Smooth muscle cell (in vitro differentiated cells): ENCODE results near the gene ING3. TPM values are rescaled to one million over a fixed set of nuclear protein-coding genes. Genes with fewer than 3 reads are reported as not detected.

Experiments
- DNase-seq: peaks from one replicate; lab custom pipeline; 2025; ENCODE audit not compliant: unreplicated experiment; lab: John Stamatoyannopoulos, UW
- H2AFZ ChIP-seq: fragments of 200-600 bp; sonication (generic); 2 replicates; pipeline ENCODE4 v1.6.0; 2016; ENCODE audit warnings: antibody characterized with exemption, low read depth, mild to moderate bottlenecking
- H3F3A ChIP-seq: fragments of 200-600 bp; sonication (generic); 2 replicates; pipeline ENCODE4 v1.6.0; 2017; ENCODE audit warnings: antibody characterized with exemption, low read depth
- H3K27ac ChIP-seq: fragments of 200-600 bp; sonication (generic); 2 replicates; pipeline ENCODE4 v1.5.1; 2016; ENCODE audit warnings: low read depth, mild to moderate bottlenecking
- H3K27me3 ChIP-seq: fragments of 200-600 bp; sonication (generic); 2 replicates; pipeline ENCODE4 v1.6.1; 2016; ENCODE audit warnings: low read depth, mild to moderate bottlenecking
- H3K36me3 ChIP-seq: fragments of 200-600 bp; sonication (generic); 2 replicates; pipeline ENCODE4 v1.5.1; 2016; ENCODE audit warnings: low read depth
- H3K4me1 ChIP-seq: fragments of 200-600 bp; sonication (generic); 2 replicates; pipeline ENCODE4 v1.5.1; 2016; ENCODE audit warnings: low read depth
- H3K4me2 ChIP-seq: fragments of 200-600 bp; sonication (generic); 2 replicates; pipeline ENCODE4 v1.6.0; 2016; ENCODE audit warnings: mild to moderate bottlenecking
- H3K4me3 ChIP-seq: fragments of 200-600 bp; sonication (generic); 2 replicates; pipeline ENCODE4 v1.5.1; 2016; ENCODE audit warnings: mild to moderate bottlenecking
- H3K79me2 ChIP-seq: fragments of 200-600 bp; sonication (generic); 2 replicates; pipeline ENCODE4 v1.6.0; 2016; ENCODE audit warnings: low read depth, mild to moderate bottlenecking
- H3K9ac ChIP-seq: fragments of 200-600 bp; sonication (generic); 2 replicates; pipeline ENCODE4 v1.6.0; 2016; ENCODE audit warnings: low read depth
- H3K9me3 ChIP-seq: fragments of 200-600 bp; sonication (generic); replicated peaks from 2 replicates; pipeline ENCODE4 v1.5.1; 2016; ENCODE audit warnings: low read depth
- H4K20me1 ChIP-seq: fragments of 200-600 bp; sonication (generic); 2 replicates; pipeline ENCODE4 v1.6.0; 2016; ENCODE audit warnings: low read depth
- CTCF ChIP-seq: fragments of 200-600 bp; sonication (generic); IDR thresholded peaks from 2 replicates; pipeline ENCODE4 v1.5.1; 2017; ENCODE audit warnings: borderline replicate concordance, mild to moderate bottlenecking, antibody characterized with exemption; ENCODE audit not compliant: insufficient read depth, poor library complexity, severe bottlenecking
- WGBS: methylation state at CpG from one replicate; pipeline ENCODE4 v1.1.7; 2016; ENCODE audit warnings: low lambda C conversion rate; 5-methylcytosine and 5-hydroxymethylcytosine counted together
- polyA plus RNA-seq: library from polyadenylated mRNA; unstranded; fragments of >200 nt; fragmentation: Nextera tagmentation; extraction: Ambion mirVana; gene quantifications from 2 replicates; pipeline ENCODE4 v1.2.1, GENCODE V29; 2016
- total RNA-seq: library from RNA; depleted of rRNA; stranded (reverse); fragments of >200 nt; gene quantifications from 2 replicates; pipeline ENCODE4 v1.2.3, GENCODE V29; 2014

ING3 gene
- total and polyA plus RNA-seq, 2 experiments from 2014 or later, result 8.4 to 11.8 TPM

DNA sequence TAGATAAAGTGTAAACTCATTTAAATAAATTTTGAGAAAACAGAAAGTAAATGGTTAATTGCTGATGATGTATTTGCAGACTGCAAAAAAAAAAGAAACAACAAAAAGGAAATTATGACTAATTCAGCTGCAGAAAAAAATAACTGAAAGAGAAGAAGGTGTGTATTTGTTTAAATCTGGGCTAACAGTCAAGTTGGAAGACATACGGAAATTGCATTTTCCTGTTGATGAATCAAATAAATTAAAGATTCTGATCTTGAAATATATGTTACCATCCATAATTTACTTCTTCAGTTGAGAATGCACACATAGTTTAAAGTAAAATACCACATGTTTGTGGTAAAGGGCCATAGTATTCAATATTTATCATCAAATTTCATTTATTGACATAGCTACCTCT, 19.3 kb upstream of the ING3 start:
- Histone ChIP-seq H3K27me3 (no peaks in the 10 kb centered on the region), H3K4me1 (no peaks in the 10 kb centered on the region), H4K20me1 (no peaks in the 10 kb centered on the region), H3K27ac (no peak overlapping the region), H3K9me3 (no peaks in the 10 kb centered on the region), H3K9ac (no peak overlapping the region), H2AFZ (no peak overlapping the region), H3K4me3 (no peak overlapping the region), H3K36me3 (no peaks in the 10 kb centered on the region), H3F3A (no peaks in the 10 kb centered on the region), H3K4me2 (no peak overlapping the region), H3K79me2 (no peaks in the 10 kb centered on the region)
- 94% methylated on average over 1 of the region's 1 CpG for WGBS
- DNase-seq, result no peak
- TF ChIP-seq CTCF, result no peak

DNA sequence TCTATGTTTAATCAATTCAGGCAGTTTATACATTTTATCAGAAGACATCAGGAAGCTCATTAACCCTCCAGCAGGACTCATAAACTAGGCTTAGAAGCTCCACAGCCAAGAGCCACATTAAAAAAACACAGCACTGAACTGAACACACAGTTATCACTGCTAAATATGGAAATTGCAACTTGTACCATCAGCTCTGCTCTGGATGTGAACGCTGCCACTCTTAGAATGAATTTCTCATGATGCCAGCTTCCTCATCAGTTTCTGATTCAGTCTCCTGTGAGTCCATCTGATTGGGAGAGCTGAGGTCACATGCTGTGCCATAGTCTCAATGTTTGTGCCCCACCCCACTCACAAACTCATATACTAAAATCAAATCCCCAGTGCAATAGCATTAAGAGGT, 17.1 kb upstream of the ING3 start:
- DNase-seq, result no peak
- Histone ChIP-seq H3K4me2 (no peak overlapping the region), H3K9ac (no peak overlapping the region), H3K79me2 (no peaks in the 10 kb centered on the region), H3K9me3 (no peaks in the 10 kb centered on the region), H3K27me3 (no peaks in the 10 kb centered on the region), H3K4me1 (no peaks in the 10 kb centered on the region), H3F3A (no peaks in the 10 kb centered on the region), H3K4me3 (no peak overlapping the region), H2AFZ (peak overlapping the region; percentile 9), H3K36me3 (no peaks in the 10 kb centered on the region), H3K27ac (no peak overlapping the region), H4K20me1 (no peaks in the 10 kb centered on the region)
- no peak for TF ChIP-seq CTCF
- WGBS, result 43% methylated on average over 1 of the region's 1 CpG

GRCh38 chr7:120939345-120939744, 11.2 kb upstream of the ING3 start:
- no peak for DNase-seq
- Histone ChIP-seq H3K36me3 (no peaks in the 10 kb centered on the region), H3F3A (no peaks in the 10 kb centered on the region), H3K27ac (no peak overlapping the region), H3K4me3 (no peak overlapping the region), H3K27me3 (no peaks in the 10 kb centered on the region), H3K9ac (no peak overlapping the region), H4K20me1 (no peaks in the 10 kb centered on the region), H3K79me2 (no peaks in the 10 kb centered on the region), H3K4me1 (no peaks in the 10 kb centered on the region), H3K4me2 (no peak overlapping the region), H2AFZ (no peak overlapping the region), H3K9me3 (no peaks in the 10 kb centered on the region)
- TF ChIP-seq CTCF, result no peak
- 74% methylated on average over 3 of the region's 3 CpGs for WGBS

GRCh38 chr7:120941064-120941463, 9.5 kb upstream of the ING3 start:
- Histone ChIP-seq H3K27me3 (no peaks in the 10 kb centered on the region), H3K4me3 (no peak overlapping the region), H3K4me2 (no peak overlapping the region), H3K9me3 (no peaks in the 10 kb centered on the region), H3F3A (no peaks in the 10 kb centered on the region), H3K4me1 (no peaks in the 10 kb centered on the region), H3K36me3 (no peaks in the 10 kb centered on the region), H3K79me2 (no peaks in the 10 kb centered on the region), H4K20me1 (no peaks in the 10 kb centered on the region), H3K27ac (no peak overlapping the region), H2AFZ (no peak overlapping the region), H3K9ac (no peak overlapping the region)
- DNase-seq, result no peak
- TF ChIP-seq CTCF, result peak; percentile 29
- WGBS, result 63% methylated on average over 1 of the region's 1 CpG
